Measurements from ENCODE around the gene XKR8. TPM values are rescaled to one million over a fixed set of nuclear protein-coding genes. Genes with fewer than 3 reads are reported as not detected.

XKR8 gene
- total and polyA plus RNA-seq, 2 experiments from 2014 or later: 17.9 to 20.2 TPM

GRCh38 chr1:27922272-27922671 is 37.5 kb upstream of the XKR8 start:
- Histone ChIP-seq H3K36me3 (replicated peaks; ENCODE audit: insufficient read depth, low read depth) (no peaks in the 10 kb centered on the region), H4K20me1 (ENCODE audit: insufficient read depth, poor library complexity, severe bottlenecking) (no peaks in the 10 kb centered on the region), H3K4me3 (no peak overlapping the region), H3K27me3 (no peaks in the 10 kb centered on the region), H3K9me3 (ENCODE audit: low read depth) (no peaks in the 10 kb centered on the region), H3K79me2 (no peaks in the 10 kb centered on the region), H3K27ac (no peak overlapping the region), H3K4me2 (no peak overlapping the region), H2AFZ (no peak overlapping the region), H3K4me1 (ENCODE audit: insufficient read depth) (no peaks in the 10 kb centered on the region), H3K9me2 (replicated peaks; ENCODE audit: insufficient read depth) (no peaks in the 10 kb centered on the region)
- TF ChIP-seq EZH2phosphoT487 (IDR thresholded peaks at IDR 0.05; ENCODE audit: low read depth, severe bottlenecking, unreplicated experiment): no peak
- no peak for TF ChIP-seq CTCF (IDR thresholded peaks at IDR 0.05; ENCODE audit: poor library complexity)
- TF ChIP-seq EZH2 (IDR thresholded peaks at IDR 0.05; ENCODE audit: borderline replicate concordance): no peak
- no peak for DNase-seq (ENCODE audit: low spot score)
- WGBS (ENCODE audit: low lambda C conversion rate, missing lambda C conversion rate): 86% methylated on average over 3 of the region's 3 CpGs

GRCh38 chr1:27928216-27928954 is 31.4 kb upstream of the XKR8 start:
- H3K27ac ChIP-seq: no peak overlapping the region
- H3K4me3 ChIP-seq: no peak overlapping the region
- no peak overlapping the region for H3K4me2 ChIP-seq
- no peaks in the 10 kb centered on the region for H3K36me3 ChIP-seq (replicated peaks; ENCODE audit: insufficient read depth, low read depth)
- no peaks in the 10 kb centered on the region for H3K9me3 ChIP-seq (ENCODE audit: low read depth)
- no peaks in the 10 kb centered on the region for H3K79me2 ChIP-seq
- H4K20me1 ChIP-seq (ENCODE audit: insufficient read depth, poor library complexity, severe bottlenecking): no peaks in the 10 kb centered on the region
- DNase-seq (ENCODE audit: low spot score): no peak
- no peaks in the 10 kb centered on the region for H3K9me2 ChIP-seq (replicated peaks; ENCODE audit: insufficient read depth)
- WGBS (ENCODE audit: low lambda C conversion rate, missing lambda C conversion rate): 75% methylated on average over 5 of the region's 5 CpGs
- H3K4me1 ChIP-seq (ENCODE audit: insufficient read depth): no peaks in the 10 kb centered on the region
- H3K27me3 ChIP-seq: no peaks in the 10 kb centered on the region
- TF ChIP-seq EZH2 (IDR thresholded peaks at IDR 0.05; ENCODE audit: borderline replicate concordance): no peak
- TF ChIP-seq EZH2phosphoT487 (IDR thresholded peaks at IDR 0.05; ENCODE audit: low read depth, severe bottlenecking, unreplicated experiment): no peak
- no peak for TF ChIP-seq CTCF (IDR thresholded peaks at IDR 0.05; ENCODE audit: poor library complexity)
- H2AFZ ChIP-seq: no peak overlapping the region

- H3K27ac ChIP-seq: no peak overlapping the region
- no peaks in the 10 kb centered on the region for H3K4me1 ChIP-seq (ENCODE audit: insufficient read depth)
- no peaks in the 10 kb centered on the region for H3K9me2 ChIP-seq (replicated peaks; ENCODE audit: insufficient read depth)
- TF ChIP-seq EZH2phosphoT487 (IDR thresholded peaks at IDR 0.05; ENCODE audit: low read depth, severe bottlenecking, unreplicated experiment) (no peak), EZH2 (IDR thresholded peaks at IDR 0.05; ENCODE audit: borderline replicate concordance) (no peak), CTCF (IDR thresholded peaks at IDR 0.05; ENCODE audit: poor library complexity) (no peak)
- H4K20me1 ChIP-seq (ENCODE audit: insufficient read depth, poor library complexity, severe bottlenecking): no peaks in the 10 kb centered on the region
- DNase-seq (ENCODE audit: low spot score): no peak
- H3K36me3 ChIP-seq (replicated peaks; ENCODE audit: insufficient read depth, low read depth): no peaks in the 10 kb centered on the region
- H2AFZ ChIP-seq: no peak overlapping the region
- WGBS (ENCODE audit: low lambda C conversion rate, missing lambda C conversion rate): 91% methylated on average over 6 of the region's 6 CpGs
- H3K79me2 ChIP-seq: no peaks in the 10 kb centered on the region
- no peak overlapping the region for H3K4me2 ChIP-seq
- no peaks in the 10 kb centered on the region for H3K9me3 ChIP-seq (ENCODE audit: low read depth)
- H3K27me3 ChIP-seq: no peaks in the 10 kb centered on the region
- no peak overlapping the region for H3K4me3 ChIP-seq
Observed at GRCh38 chr1:27931184-27931583, 28.6 kb upstream of the XKR8 start.

Measured in hepatocyte (in vitro differentiated cells).